CD1c-positive myeloid dendritic cell (primary cell): ENCODE data around the gene MYL7.
"Not testable (repeated sequence)": the region's sequence is repeated elsewhere in the genome, so short reads cannot be mapped to it uniquely, and the experiment has no call there.

Experiments used
- DNase-seq: peaks from one replicate; pipeline ENCODE4 v3.0.0-alpha.2; 2016; ENCODE audit errors: extremely low spot score

The MYL7 gene

GRCh38 chr7:44131173-44132029, 9.7 kb downstream of the MYL7 start:
- no peak for DNase-seq

GRCh38 chr7:44128721-44129582, 12.2 kb downstream of the MYL7 start:
- no peak for DNase-seq

DNA sequence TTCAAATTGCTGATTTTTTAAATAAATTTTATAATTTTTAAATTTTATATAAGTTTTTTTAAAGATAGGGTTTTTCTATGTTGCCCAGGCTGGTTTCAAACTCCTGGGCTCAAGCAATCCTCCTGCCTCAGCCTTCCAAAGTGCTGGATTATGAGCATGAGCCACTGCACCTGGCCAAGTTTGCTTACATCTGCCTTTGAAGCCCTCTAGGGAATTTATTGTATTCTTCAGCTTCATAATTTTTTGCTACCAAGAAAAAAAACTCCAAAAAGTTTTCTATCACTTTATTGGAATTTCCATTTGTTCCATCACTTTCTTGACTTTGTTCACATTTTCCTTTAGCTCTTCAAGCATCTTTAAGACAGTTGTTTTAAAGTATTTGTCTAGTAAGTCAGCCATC, 14.0 kb downstream of the MYL7 start:
- DNase-seq, result no peak

DNA sequence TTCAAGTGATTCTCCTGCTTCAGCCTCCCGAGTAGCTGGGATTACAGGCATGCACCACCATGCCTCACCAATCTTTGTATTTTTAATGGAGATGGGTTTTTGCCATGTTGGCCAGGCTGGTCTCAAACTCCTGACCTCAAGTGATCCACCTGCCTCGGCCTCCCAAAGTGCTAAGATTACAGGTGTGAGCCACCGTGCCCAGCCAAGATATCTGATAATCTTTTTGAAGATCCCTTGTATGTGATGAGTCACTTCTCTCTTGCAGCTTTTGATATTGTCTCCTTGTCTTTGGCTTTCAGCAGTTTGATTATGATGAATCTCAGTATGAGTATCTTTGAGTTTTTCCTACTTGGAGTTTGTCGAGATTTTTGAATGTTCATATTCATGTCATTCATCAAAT, 14.6 kb downstream of the MYL7 start:
- DNase-seq, result not testable (repeated sequence)

GRCh38 chr7:44124822-44125202, 16.3 kb downstream of the MYL7 start:
- DNase-seq, result no peak

DNA sequence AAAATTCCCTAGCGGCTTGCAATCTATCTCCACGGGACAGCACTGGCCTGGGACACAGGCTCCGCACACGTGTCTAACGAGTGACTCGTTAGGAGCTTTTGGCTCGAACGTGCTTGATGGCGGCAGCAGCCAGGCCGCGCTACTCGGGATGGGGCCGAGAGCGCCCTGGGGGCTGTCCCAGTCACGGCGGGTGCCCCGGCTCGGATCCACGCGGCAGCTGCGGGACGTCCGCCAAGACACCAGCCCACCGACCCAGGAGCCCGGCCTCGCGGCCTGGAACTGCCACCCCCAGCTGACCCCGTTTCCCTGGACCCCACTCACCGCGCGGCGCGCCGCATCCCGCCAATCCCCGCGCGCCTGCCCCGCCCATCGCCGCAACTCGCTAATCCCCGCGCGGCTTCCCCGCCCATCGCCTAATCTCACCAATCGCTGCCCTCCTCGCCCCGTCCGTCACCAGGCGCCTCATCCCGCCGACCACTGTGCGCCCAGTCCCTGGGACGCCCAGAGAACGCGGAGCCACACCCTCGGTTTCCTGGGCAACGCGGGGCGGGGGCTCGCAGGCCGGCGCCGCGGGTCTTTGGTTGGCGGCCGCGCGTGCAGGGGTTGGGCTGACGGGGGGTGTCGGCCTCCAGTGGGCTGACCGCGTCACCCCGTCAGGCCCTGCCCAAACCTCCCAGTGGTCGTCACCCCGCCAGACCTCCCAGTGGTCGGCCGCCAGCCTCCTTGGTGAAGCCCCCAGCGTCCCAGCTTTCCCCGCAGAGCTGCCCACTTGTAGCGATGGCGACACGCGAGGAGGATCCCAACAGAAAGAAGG, 17.7 kb downstream of the MYL7 start, which contains the start of gene POLD2:
Gene POLD2 (minus strand): TSS at position 359 of the 814 bp plus-strand sequence. CDS start 1,495 bp downstream, outside the sequence.
- DNase-seq, result peak; percentile 97

- no peak for DNase-seq
These were observed 18.6 kb downstream of the MYL7 start for GRCh38 chr7:44122529-44122928.

DNA sequence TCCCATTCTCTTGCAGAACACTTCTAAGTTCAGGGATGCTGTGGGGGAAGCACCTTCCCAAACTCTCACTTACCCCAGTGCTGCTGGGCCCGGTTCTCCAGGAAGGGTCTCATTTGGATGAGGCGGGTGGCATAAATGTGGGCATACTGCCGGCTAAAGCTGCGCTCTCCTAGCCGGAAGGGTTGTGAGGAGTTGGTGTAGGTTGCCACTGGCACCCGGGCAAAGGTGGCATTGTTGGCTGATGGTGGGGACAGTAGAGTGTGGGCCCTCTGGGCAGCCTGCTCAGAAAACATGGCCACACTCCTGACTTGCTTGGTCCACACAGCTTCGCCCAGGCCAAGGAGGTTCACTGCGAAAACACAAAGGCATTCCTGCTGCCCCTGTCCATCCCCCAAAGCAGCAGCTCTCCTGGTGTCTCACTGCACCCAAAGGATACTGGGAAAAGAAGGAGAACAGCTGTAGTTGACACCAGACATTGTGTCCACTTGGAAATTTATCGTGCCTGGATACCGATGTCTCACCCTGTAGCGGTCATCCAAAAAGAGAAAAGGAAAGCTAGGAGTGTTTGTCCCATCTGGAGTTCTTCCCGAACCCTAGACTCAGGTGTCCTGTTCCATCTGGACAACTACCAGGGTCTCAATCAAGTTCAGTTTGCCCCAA, 19.2 kb downstream of the MYL7 start:
- DNase-seq, result no peak

- no peak for DNase-seq
These were observed 20.7 kb downstream of the MYL7 start for GRCh38 chr7:44120395-44120794.

GRCh38 chr7:44119829-44120380, 21.2 kb downstream of the MYL7 start:
- no peak for DNase-seq

DNA sequence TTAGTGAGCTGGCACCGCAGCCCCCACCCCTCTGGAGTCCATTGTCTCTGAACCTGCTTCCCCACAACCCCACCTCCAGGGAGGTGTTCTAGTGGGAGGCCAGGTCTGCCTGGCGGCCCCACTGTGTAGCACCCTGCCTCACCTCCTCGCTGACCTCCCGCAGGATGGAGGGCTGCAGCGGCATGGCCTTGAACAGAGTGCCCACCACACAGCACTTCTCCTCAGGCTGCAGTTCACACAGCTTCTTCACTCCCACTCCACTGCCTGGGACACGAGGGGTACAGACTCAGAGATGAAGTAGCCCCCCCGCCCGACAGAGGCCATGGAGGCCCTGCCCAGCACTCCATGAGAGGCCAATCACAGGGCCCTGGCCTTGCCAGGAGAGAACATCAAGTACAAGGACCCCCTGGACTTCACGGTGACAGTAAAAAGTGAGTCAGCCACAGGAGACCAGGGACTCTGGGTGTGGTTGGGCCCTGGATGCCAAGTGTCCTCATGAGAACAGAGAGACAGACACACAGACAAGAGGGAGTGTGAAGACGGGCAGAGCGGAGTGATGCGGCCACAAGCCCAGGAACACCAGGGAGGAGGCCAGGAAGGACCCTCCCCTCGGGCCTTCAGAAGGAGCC, 23.2 kb downstream of the MYL7 start:
- DNase-seq, result no peak

DNA sequence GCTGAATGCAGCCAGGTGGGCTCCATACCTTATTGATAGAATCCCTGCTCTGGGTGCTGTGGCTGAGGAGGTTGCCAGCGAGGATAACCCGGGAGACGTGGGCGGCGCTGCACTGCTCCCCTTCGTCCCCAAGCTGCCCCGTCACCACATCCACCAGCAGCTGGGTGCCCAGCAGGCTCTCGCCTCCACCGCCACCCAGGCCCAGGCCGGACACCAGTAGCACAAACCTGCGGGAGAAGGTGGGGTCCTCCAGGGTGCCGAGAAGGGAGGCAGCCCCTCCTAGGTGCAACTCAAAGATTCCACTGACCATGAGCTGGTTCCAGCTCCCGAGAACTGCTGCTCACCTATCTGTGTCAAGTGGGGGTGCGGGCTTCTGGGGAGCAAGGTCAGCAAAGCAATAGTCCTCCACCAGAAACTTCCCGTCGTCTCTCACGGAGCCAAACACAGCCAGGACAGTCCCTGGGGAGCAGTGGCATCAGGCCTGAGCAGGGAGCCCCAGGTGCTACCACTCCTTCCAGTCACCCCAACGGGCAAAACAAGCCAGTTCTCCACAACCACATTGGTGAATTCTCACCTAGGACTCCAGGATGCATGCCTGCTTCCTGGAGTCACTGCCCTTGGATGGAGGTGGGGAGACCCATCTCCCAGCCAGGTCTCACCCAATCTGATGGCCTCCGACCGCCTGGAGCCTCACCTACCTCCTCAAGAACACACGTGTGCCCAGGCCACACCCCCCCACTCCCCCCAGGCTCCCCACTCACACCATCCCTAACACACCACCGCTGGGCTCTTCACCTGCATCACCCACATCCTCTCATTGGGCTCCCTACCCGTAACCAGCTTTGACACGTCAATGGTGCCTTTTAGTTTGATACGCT, 24.1 kb downstream of the MYL7 start:
- no peak for DNase-seq

- DNase-seq, result no peak
These were observed 24.9 kb downstream of the MYL7 start for GRCh38 chr7:44116087-44116788.

DNA sequence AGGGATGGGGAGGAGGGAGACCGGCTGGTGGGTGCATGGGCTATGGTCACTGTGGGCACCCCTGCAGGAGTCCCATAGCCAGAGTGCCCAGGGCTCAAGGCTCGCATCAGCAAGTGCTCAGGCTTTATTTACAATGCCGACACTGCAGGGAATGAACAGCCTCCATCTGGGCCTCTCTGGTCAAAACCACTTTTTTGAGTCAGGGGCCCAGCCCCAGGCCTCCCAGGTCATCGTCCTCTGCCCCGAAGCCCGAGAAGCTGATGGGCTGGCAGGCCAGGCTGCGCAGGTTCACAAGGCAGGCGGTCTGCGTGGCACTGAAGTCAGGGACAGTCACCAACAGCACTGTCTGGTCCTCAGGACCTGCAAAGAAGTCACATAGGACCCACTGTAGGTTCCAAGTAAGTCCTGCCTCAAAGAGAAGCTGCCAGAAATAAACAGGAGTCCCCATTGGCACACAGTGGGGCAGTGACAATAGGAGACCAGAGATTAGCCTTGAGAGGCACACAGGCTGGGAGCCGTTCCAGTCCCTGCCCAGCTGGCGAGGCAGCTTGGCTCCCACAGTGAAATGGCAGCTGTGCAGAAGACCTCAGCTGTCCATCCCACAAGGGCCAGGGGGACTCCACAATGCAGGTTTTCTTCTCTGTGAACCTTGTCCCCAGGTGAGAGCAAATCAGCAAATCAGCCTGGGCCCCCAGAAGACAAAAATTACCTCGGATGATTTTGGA, 26.4 kb downstream of the MYL7 start:
- no peak for DNase-seq

DNA sequence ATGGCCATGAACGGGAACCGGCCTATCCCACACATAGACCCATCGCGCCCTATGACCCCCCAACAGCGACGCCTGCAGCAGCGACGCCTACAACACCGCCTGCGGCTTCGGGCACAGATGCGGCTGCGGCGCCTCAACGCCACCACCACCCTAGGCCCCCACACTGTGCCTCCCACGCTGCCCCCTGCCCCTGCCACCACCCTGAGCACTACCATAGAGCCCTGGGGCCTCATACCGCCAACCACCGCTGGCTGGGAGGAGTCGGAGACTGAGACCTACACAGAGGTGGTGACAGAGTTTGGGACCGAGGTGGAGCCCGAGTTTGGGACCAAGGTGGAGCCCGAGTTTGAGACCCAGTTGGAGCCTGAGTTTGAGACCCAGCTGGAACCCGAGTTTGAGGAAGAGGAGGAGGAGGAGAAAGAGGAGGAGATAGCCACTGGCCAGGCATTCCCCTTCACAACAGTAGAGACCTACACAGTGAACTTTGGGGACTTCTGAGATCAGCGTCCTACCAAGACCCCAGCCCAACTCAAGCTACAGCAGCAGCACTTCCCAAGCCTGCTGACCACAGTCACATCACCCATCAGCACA, 27.3 kb downstream of the MYL7 start:
- DNase-seq, result no peak

DNA sequence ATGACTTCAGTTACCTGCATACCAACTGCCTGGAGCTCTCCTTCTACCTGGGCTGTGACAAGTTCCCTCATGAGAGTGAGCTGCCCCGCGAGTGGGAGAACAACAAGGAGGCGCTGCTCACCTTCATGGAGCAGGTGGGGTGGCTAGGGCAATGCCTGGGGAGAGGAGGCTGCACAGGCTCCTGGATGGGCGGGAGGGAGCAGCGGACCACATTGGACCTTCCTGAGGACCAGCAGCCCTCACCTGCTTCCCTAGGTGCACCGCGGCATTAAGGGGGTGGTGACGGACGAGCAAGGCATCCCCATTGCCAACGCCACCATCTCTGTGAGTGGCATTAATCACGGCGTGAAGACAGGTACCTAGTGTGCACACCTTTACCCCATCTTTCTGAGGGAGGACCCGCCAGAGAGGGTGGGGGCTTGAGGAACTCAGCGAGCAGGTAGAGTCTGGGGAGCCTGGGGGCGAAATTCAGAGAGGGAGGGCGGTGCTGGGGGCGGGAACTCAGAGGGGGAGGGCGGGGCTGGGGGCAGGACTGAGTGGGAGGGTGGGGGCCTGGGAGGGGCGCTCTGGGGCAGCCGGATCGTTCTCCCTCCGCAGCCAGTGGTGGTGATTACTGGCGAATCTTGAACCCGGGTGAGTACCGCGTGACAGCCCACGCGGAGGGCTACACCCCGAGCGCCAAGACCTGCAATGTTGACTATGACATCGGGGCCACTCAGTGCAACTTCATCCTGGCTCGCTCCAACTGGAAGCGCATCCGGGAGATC, 28.0 kb downstream of the MYL7 start:
- DNase-seq, result no peak
